ENCODE measurements around the gene LETM1. TPM values are rescaled to one million over a fixed set of nuclear protein-coding genes. Genes with fewer than 3 reads are reported as not detected.
A peak's percentile ranks its signal among the peaks of the same experiment; 100 is the strongest.

LETM1 gene
- total and polyA plus RNA-seq, 2 experiments from 2014 or later = 19.0 to 42.3 TPM

DNA sequence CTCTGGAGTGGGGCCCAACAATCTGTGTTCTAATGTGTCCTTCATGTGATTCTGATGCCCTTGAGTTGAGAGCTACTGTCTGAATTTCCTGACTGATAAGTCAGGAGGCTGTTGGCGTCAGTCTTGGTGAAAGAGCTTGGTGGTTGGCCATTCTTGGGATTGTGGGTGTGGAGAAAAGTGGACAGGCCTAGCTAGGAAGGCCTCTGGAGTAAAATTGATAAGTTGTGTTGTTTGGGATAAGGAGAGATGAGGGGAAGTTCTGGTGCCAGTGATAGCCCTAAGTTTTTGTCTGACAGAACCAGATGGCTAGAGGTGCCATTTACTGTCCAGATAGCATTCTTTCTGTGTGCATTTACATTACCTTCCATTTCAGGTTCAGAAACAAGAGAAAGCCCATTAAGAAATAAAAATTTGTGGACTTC is 26.9 kb upstream of the LETM1 start:
- no peaks in the 10 kb centered on the region for H3K36me3 ChIP-seq (ENCODE audit: low read depth)
- H3K27me3 ChIP-seq (replicated peaks; ENCODE audit: insufficient read depth) = no peaks in the 10 kb centered on the region
- H2AFZ ChIP-seq = no peak overlapping the region
- no peak for TF ChIP-seq EZH2phosphoT487 (IDR thresholded peaks at IDR 0.05; ENCODE audit: insufficient read depth, low read depth)
- TF ChIP-seq EZH2 (IDR thresholded peaks at IDR 0.05; ENCODE audit: insufficient read depth, poor library complexity, severe bottlenecking) = no peak
- H3K79me2 ChIP-seq (ENCODE audit: insufficient read depth) = peaks cover 99% of the 10 kb centered on the region
- DNase-seq = no peak
- peaks cover 12% of the 10 kb centered on the region; the same call in 1 of the 2 replicates for H3K4me1 ChIP-seq (ENCODE audit: insufficient read depth)
- 0 out of 2 replicates have a peak, but pooled peaks cover 3% of the 10 kb centered on the region for H4K20me1 ChIP-seq (ENCODE audit: insufficient read depth)
- no peak overlapping the region for H3K4me3 ChIP-seq
- no peak overlapping the region for H3K27ac ChIP-seq
- H3F3A ChIP-seq (ENCODE audit: insufficient read depth) = 0 out of 2 replicates have a peak, but pooled peaks cover 6% of the 10 kb centered on the region
- H3K9me3 ChIP-seq (ENCODE audit: low read depth) = no peaks in the 10 kb centered on the region
- H3K9ac ChIP-seq = no peak overlapping the region
- H3K4me2 ChIP-seq (ENCODE audit: unreplicated experiment) = no peak overlapping the region
- WGBS, 2 experiments (ENCODE audit: low coverage in 1 of 2, low lambda C conversion rate in 2 of 2, missing lambda C conversion rate in 2 of 2) = 100% methylated on average over 1 of the region's 1 CpG
- no peaks in the 10 kb centered on the region for H3K9me2 ChIP-seq (ENCODE audit: insufficient read depth)
- in situ Hi-C loops (cut with MboI) = no loop called here

DNA sequence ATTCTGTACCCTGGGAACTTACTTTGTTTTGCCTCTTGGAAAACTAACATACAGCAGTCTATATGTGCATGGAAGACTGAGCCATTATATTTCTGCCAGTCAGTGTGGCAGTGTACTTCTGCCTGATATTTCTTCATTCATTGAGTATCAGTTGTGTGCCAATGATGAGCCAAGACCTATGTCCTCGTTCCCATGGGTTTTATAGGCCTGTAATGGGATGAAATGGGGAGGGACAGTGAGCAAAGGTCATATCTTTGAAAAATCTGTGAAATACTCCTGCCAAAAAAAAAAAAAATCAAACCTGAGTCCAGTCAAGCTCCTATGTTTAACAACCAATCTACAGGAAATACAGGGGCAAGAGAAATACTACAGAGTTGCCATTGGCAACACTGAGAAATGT is 24.4 kb upstream of the LETM1 start:
- H3K27ac ChIP-seq = peak overlapping the region; percentile 28; the same call in 1 of the 2 replicates
- H4K20me1 ChIP-seq (ENCODE audit: insufficient read depth) = 0 out of 2 replicates have a peak, but pooled peaks cover 3% of the 10 kb centered on the region
- H3K36me3 ChIP-seq (ENCODE audit: low read depth) = no peaks in the 10 kb centered on the region
- TF ChIP-seq EZH2phosphoT487 (IDR thresholded peaks at IDR 0.05; ENCODE audit: insufficient read depth, low read depth) (no peak), EZH2 (IDR thresholded peaks at IDR 0.05; ENCODE audit: insufficient read depth, poor library complexity, severe bottlenecking) (no peak)
- WGBS, 2 experiments (ENCODE audit: low coverage in 1 of 2, low lambda C conversion rate in 2 of 2, missing lambda C conversion rate in 2 of 2) = 60 to 64% methylated on average over 1 of the region's 1 CpG
- no peak overlapping the region for H3K4me2 ChIP-seq (ENCODE audit: unreplicated experiment)
- no peaks in the 10 kb centered on the region for H3K9me2 ChIP-seq (ENCODE audit: insufficient read depth)
- no peak overlapping the region for H2AFZ ChIP-seq
- peaks cover 99% of the 10 kb centered on the region for H3K79me2 ChIP-seq (ENCODE audit: insufficient read depth)
- DNase-seq = no peak
- H3K9ac ChIP-seq = no peak overlapping the region
- H3K4me1 ChIP-seq (ENCODE audit: insufficient read depth) = peaks cover 16% of the 10 kb centered on the region; the same call in 1 of the 2 replicates
- H3K4me3 ChIP-seq = no peak overlapping the region
- no peaks in the 10 kb centered on the region for H3K9me3 ChIP-seq (ENCODE audit: low read depth)
- no peaks in the 10 kb centered on the region for H3F3A ChIP-seq (ENCODE audit: insufficient read depth)
- no peaks in the 10 kb centered on the region for H3K27me3 ChIP-seq (replicated peaks; ENCODE audit: insufficient read depth)
- in situ Hi-C loops (cut with MboI) = no loop called here

DNA sequence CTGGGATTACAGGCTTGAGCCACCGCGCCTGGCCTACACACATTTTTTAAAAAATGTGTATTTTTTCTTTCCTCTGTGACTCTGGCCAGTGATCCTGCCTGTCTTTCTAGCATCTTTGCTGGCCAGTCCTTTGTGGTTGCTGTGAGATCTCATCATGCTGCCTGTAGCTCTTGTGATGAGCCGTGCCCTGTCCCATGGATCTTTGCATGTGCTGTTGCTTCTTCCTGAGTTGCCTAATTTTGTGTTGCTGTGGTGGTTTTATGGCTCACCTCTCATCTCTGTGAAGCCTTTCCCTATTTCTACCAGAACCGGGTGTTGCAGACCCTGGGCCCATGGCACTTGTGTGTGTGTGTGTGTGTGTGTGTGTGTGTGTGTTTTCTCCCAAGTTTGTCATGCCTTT is 23.5 kb upstream of the LETM1 start:
- Histone ChIP-seq H2AFZ (no peak overlapping the region), H3K27ac (0 out of 2 replicates have a peak overlapping the region, but pooled peaks have one; percentile 28), H3K4me2 (ENCODE audit: unreplicated experiment) (no peak overlapping the region), H3K27me3 (replicated peaks; ENCODE audit: insufficient read depth) (no peaks in the 10 kb centered on the region), H3K4me3 (no peak overlapping the region), H4K20me1 (ENCODE audit: insufficient read depth) (0 out of 2 replicates have a peak, but pooled peaks cover 3% of the 10 kb centered on the region), H3K36me3 (ENCODE audit: low read depth) (no peaks in the 10 kb centered on the region), H3K9me3 (ENCODE audit: low read depth) (no peaks in the 10 kb centered on the region), H3K9me2 (ENCODE audit: insufficient read depth) (no peaks in the 10 kb centered on the region), H3F3A (ENCODE audit: insufficient read depth) (peaks cover under 1% of the 10 kb centered on the region; the same call in 1 of the 2 replicates), H3K9ac (no peak overlapping the region), H3K4me1 (ENCODE audit: insufficient read depth) (peaks cover 16% of the 10 kb centered on the region; the same call in 1 of the 2 replicates), H3K79me2 (ENCODE audit: insufficient read depth) (peaks cover 99% of the 10 kb centered on the region)
- WGBS, 2 experiments (ENCODE audit: low coverage in 1 of 2, low lambda C conversion rate in 2 of 2, missing lambda C conversion rate in 2 of 2) = 88 to 100% methylated on average over 3 to 4 of the region's 4 CpGs
- in situ Hi-C loops (cut with MboI) = no loop called here
- TF ChIP-seq EZH2 (IDR thresholded peaks at IDR 0.05; ENCODE audit: insufficient read depth, poor library complexity, severe bottlenecking) = no peak
- TF ChIP-seq EZH2phosphoT487 (IDR thresholded peaks at IDR 0.05; ENCODE audit: insufficient read depth, low read depth) = no peak
- DNase-seq = peak; percentile 48

DNA sequence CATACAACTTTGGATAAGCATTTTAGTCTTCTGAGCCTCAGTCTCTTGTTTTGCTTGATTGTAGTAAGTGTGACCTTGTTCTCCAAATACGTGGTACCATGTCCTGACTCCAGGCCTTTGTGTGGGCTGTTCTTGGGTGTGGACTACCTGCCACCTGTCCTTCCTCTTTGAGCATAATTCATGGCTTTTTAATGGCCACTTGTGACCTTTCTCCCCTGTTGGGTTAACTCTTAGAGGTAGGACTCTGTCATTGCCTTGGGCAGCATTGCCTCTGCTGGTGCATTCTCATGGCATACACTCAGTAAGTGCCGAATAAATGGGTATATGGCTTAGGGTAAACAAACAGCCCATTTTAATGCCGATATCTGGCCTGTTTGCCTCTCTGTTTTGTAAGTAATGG is 18.2 kb upstream of the LETM1 start:
- Histone ChIP-seq H3K79me2 (ENCODE audit: insufficient read depth) (peaks cover 70% of the 10 kb centered on the region), H3K27me3 (replicated peaks; ENCODE audit: insufficient read depth) (no peaks in the 10 kb centered on the region), H3F3A (ENCODE audit: insufficient read depth) (peaks cover 25% of the 10 kb centered on the region), H3K36me3 (ENCODE audit: low read depth) (no peaks in the 10 kb centered on the region), H3K4me2 (ENCODE audit: unreplicated experiment) (no peak overlapping the region), H3K9me2 (ENCODE audit: insufficient read depth) (no peaks in the 10 kb centered on the region), H3K4me3 (no peak overlapping the region), H4K20me1 (ENCODE audit: insufficient read depth) (0 out of 2 replicates have a peak, but pooled peaks cover 3% of the 10 kb centered on the region), H2AFZ (no peak overlapping the region), H3K4me1 (ENCODE audit: insufficient read depth) (peaks cover 36% of the 10 kb centered on the region), H3K9ac (no peak overlapping the region), H3K9me3 (ENCODE audit: low read depth) (no peaks in the 10 kb centered on the region), H3K27ac (no peak overlapping the region; the same call in 1 of the 2 replicates)
- no peak for TF ChIP-seq EZH2phosphoT487 (IDR thresholded peaks at IDR 0.05; ENCODE audit: insufficient read depth, low read depth)
- TF ChIP-seq EZH2 (IDR thresholded peaks at IDR 0.05; ENCODE audit: insufficient read depth, poor library complexity, severe bottlenecking) = no peak
- WGBS, 2 experiments (ENCODE audit: low coverage in 1 of 2, low lambda C conversion rate in 2 of 2, missing lambda C conversion rate in 2 of 2) = 99 to 100% methylated on average over 3 of the region's 3 CpGs
- no peak for DNase-seq
- in situ Hi-C loops (cut with MboI) = no loop called here
